ES-I3 (cell line): Measurements from ENCODE around the gene PNLIPRP2.

Experiments used
- H3K36me3 ChIP-seq: 2 replicates; pipeline ENCODE4 v1.6.1; 2013; ENCODE audit warnings: mild to moderate bottlenecking, low read length, control low read depth, moderate library complexity; ENCODE audit not compliant: insufficient read depth
- H3K4me1 ChIP-seq: 2 replicates; pipeline ENCODE4 v1.6.1; 2013; ENCODE audit warnings: mild to moderate bottlenecking, control low read depth, low read length; ENCODE audit not compliant: insufficient read depth
- H3K9ac ChIP-seq: 2 replicates; pipeline ENCODE4 v1.6.1; 2013; ENCODE audit warnings: low read depth, mild to moderate bottlenecking, low read length, moderate library complexity
- H3K9me3 ChIP-seq: 2 replicates; pipeline ENCODE4 v1.6.1; 2013; ENCODE audit warnings: mild to moderate bottlenecking, low read length, moderate library complexity; ENCODE audit not compliant: control insufficient read depth, insufficient read depth

PNLIPRP2 gene

DNA sequence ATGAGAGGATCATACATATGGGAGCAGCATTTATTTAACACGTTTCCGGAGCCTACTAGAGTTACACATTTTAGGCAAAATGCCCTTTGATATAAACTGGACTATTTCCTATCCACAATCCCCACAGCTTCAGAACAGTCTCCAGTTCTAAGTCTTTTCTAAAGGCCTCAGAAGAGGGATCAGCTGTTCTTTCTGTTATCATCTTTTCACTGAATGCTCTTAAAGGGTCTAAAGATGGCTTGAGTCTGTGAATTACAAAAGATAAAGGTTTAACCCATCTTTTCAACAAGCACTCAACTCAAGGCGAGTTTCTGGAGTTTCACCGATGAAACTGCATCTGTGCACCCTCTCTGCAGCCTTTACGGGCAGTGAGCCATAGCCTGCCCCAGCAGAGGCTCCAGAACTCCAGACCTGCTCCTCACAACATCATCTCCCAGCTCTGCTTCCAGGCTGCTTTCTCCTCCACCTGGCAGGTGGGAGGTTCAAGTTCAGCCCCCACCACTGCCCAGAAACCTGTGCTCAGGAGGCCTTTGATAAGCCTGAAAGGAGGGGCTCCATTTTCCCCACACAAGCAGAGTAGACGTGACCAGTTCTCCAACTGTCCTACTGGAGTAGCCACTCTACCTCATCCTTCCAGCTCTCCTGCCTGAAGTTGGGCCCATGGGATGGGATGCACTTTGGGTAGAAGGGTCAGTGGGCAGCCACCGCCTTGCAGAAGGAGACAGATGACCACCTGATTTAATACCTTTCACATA lies 68.2 kb downstream of the PNLIPRP2 start:
- Histone ChIP-seq H3K36me3 (no peaks in the 10 kb centered on the region), H3K9me3 (no peaks in the 10 kb centered on the region), H3K9ac (no peak overlapping the region), H3K4me1 (peaks cover 28% of the 10 kb centered on the region)

DNA sequence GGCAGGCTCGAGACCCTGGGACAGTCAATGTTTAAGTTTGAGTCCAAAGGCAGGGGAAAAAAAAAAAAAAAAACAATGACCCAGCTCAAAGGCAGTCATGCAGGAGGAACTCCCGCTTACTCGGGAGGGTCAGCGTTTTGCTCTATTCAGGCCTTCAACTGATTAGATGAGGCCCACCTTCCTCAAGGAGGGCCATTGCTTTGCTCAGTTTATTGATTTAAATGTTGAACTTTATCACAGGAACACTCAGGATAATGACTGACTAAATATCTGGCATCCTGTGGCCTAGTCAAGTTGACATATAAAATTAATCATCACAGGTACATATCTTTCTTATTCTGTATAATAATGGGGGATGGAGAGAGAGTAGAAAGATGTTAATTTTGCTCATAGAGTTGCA lies 69.0 kb downstream of the PNLIPRP2 start:
- peaks cover 36% of the 10 kb centered on the region for H3K4me1 ChIP-seq
- no peaks in the 10 kb centered on the region for H3K9me3 ChIP-seq
- H3K9ac ChIP-seq: no peak overlapping the region
- no peaks in the 10 kb centered on the region for H3K36me3 ChIP-seq

DNA sequence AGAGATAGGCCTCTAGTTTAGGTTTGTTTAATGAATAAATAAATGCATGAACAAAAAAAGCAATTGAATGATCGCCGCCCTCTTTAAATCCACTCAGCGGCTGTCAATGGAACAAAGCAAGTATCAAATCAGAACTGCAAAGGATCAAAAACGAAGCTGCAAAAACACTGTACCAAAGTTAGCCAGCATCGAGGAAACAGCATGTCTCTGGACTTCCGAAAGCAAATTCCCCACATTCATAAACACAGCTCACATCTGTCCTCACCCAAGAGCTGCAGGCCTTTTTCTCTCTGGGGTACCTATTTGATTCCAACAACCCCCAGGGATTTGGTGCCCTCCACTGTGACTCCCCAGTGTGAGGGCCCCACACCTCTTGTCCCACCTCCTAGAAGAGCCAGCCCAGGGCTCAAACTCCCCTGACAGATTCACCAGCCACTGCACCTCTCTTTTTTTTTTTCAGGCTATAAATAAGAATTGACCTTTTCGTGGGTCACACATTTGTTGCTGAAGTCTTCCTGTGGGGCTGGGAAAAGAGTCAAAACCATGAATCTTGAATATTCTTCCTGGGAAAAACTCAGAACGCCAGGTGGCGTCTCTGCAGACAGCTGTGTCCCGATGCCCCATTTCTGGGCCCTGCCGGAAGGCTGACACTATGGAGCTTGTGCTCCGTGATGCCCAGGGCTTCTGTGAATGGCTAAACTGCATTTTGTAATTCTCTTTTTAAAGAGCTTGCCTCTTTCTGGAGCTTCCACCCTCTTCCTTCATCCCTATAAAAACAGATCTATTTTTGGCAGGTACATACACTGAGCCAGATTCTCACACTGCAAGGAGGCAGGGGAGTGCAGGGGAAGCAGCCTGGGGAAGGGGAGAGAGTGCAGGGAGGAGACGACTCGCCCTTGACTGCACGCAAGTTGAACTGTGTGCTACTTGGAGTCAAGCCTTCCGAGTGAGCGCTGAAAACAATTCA lies 69.9 kb downstream of the PNLIPRP2 start:
- H3K4me1 ChIP-seq: peaks cover 40% of the 10 kb centered on the region
- no peaks in the 10 kb centered on the region for H3K36me3 ChIP-seq
- no peak overlapping the region for H3K9ac ChIP-seq
- H3K9me3 ChIP-seq: no peaks in the 10 kb centered on the region

DNA sequence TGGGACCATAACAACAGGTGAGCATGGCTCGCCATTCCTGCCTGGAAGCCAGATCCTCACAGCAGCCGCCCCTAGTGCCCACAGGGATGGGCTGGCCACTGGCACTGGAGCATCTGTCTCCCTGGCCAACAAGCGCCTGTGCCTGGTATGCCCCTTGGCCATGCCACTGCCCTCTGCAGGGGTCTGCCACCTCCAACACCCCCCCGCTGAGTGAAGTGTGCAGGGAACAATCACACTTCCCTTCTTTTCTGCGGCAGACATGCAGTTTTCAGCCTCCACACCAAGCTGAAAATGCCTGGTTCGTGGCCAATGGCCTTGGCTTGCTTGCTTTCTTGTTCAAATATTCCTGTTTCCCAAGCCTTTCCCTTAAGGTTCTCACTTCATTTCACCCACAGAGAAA lies 70.9 kb downstream of the PNLIPRP2 start:
- H3K9ac ChIP-seq: no peak overlapping the region
- H3K9me3 ChIP-seq: no peaks in the 10 kb centered on the region
- H3K4me1 ChIP-seq: peaks cover 40% of the 10 kb centered on the region
- no peaks in the 10 kb centered on the region for H3K36me3 ChIP-seq

DNA sequence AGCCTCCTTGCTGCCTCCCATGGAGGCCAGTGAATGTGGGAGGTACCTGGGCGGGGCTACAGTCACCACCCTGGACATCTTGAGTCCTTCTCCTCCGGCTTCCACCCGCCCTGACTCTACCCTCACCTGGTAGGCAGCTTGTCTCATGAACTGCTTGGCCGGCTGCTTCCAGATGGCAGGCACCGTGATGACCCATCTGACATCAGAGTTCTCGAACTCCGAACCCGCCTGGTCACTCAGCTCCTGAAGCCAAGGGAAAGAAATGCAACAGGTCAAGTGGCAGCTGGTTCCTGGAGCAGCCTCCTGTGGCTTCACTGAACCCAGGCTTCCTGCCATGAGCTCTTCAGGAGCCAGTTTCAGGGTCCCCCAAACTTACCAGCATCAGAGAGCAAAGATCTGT lies 71.5 kb downstream of the PNLIPRP2 start:
- Histone ChIP-seq H3K9ac (no peak overlapping the region), H3K4me1 (peaks cover 40% of the 10 kb centered on the region), H3K36me3 (no peaks in the 10 kb centered on the region)

DNA sequence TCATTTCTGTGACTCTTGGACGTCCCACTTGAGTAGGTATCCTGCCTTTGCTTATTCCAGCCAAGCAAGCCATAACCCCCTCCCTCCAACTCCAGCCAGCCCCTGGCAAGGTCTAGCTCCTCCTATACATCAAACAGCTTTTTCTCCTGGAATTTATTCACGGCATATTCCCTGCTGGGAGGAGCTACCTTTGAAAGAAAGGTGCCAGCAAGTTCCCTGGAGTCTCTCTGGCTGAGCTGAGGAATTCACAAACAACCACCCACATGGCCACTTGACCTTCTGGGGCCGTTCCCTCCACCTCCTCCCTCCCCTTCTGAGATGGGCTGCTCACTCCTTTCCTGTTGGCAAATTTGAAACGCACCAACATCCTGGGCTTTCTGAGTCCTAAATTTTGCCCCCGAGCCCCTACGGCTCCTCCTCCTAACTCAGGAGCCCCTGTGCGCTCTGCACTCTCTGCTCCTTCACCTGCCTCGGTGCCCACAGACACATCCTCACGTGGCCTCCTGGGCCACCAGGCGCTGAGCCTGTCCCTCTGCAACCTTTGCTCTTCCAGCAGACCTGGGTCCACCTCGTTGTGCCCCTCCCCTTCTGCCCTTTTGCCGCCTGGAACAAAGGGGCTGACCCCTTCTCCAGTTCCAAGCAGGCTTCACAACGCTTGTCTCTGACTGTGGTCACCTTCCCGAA lies 73.6 kb downstream of the PNLIPRP2 start:
- no peaks in the 10 kb centered on the region for H3K9me3 ChIP-seq
- no peak overlapping the region for H3K9ac ChIP-seq
- peaks cover 28% of the 10 kb centered on the region for H3K4me1 ChIP-seq
- H3K36me3 ChIP-seq: no peaks in the 10 kb centered on the region

More for the DNA sequence above, 71.5 kb downstream of the PNLIPRP2 start:
- no peaks in the 10 kb centered on the region for H3K9me3 ChIP-seq
